Fibroblast of skin of left biceps (primary cell): ENCODE results near the gene SZRD1.

ENCODE experiments used
- DNase-seq, 2 experiments: peaks; one replicate each; pipeline ENCODE4 v3.0.0-alpha.2; 2013; ENCODE audit warnings: low read depth in 2 of 2

Gene SZRD1

DNA sequence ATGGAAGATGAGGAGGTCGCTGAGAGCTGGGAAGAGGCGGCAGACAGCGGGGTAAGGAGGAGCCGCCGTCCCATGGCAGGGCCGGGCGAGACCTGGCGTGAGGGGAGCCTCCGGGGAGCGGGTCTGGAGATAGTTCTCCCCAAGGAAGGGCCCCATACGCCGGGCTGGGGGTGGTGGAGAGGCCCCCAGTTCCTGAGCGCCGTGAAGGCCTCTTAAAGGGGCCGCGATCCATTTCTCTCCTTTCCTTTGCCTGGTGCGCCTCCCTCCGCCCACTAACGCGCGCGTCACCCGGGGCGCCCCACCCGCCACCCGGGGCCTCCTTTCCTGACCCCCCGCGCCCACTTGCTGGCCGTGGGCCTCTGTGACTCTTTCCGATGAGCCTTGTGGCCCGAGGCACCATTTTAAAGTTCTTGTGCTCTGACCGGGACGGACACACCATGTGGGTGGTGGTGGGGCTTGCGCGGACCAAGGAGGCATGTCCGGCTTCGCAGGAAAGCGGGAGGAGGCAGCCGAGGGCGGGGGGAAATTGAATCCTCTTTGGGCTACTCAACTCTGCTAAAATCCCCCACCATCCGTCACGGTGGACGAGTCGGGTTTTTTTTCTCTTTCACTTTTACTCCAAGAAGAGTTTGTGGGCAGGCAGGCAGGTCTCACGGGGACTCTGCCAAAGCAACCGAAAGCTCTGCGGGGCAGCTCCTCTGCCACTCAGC lies 371 bp downstream of the SZRD1 start:
- DNase-seq = peak in 1 of 2 experiments; percentile 57

DNA sequence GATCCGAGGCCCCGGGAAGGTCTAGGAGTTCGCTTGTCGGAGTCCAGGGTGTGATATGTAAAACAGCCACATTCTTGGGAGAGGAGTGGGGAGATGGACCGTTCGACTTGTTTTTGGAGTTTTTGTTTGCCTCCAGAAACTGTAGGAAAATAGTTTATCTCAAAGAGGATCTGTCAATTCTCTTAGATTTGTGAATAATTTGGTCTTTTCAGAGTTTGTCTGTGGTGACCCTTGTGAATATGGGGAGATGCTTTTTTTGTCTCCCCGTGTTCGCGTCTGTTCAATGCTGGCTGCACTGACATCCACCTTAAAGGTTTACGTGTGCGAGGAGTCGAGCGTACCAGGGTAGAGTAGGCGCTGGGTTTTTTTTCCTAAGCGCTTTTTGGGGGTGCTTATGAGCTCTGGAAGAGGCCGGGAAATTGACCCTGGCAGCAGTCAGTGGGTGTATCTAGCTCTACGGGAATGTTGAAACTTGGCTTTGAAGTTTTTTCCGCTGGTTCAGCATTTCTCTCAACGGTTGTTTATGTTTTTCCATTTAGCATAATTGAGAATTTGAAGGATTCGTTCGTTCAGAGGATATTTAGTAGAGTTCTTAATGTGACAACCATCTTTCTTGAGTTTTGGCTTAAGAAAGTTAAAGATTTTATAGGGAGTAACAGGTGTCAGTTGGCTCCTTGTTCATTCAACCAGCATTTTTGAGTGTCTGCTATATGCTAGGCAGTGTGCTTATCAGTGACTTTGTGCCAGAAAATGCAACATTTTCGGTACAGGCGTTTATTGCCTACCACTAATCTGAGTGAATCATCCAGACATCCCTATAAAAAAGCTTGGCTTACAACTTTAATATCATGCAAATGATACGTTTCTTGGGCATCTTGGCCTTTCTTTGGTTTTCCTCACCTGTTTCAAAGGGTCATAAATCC lies 1.2 kb downstream of the SZRD1 start:
- no peak for DNase-seq

DNA sequence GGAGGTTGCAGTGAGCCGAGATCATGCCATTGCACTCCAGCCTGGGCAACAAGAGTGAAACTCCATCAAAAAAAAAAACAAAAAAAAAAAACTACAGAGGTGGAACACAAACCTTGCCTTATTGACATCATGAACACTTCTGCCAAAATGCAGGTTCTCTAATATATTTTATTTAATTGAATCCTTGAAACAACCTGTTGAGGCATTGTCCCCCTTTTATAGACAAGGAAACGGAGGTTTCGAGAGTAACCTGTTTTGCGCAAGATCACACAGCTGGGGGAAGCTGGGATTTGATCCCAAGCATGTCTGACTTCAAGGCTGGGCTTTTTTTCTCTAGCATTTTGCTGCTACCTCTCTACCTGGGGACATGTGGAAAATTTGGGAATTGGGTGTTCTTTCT lies 2.8 kb downstream of the SZRD1 start:
- DNase-seq = no peak

DNA sequence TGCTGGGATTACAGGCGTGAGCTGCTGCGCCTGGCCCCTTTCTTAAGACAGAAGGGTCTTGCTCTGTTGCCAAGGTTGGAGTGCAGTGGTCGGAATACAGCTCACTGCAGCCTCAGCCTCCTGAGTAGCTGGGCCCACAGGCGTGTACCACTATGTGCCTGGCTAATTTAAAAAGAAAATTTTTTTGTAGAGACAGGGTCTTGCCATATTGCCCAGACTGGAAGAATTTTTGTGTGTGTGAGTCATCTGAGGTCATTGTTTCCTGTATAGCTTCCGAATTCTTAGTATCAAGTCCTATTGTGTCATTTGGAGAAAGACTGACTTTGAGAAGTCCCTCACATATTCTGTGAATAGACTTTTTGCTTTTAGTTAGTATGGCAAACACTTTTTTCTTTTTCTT lies 4.7 kb downstream of the SZRD1 start:
- DNase-seq = no peak

DNA sequence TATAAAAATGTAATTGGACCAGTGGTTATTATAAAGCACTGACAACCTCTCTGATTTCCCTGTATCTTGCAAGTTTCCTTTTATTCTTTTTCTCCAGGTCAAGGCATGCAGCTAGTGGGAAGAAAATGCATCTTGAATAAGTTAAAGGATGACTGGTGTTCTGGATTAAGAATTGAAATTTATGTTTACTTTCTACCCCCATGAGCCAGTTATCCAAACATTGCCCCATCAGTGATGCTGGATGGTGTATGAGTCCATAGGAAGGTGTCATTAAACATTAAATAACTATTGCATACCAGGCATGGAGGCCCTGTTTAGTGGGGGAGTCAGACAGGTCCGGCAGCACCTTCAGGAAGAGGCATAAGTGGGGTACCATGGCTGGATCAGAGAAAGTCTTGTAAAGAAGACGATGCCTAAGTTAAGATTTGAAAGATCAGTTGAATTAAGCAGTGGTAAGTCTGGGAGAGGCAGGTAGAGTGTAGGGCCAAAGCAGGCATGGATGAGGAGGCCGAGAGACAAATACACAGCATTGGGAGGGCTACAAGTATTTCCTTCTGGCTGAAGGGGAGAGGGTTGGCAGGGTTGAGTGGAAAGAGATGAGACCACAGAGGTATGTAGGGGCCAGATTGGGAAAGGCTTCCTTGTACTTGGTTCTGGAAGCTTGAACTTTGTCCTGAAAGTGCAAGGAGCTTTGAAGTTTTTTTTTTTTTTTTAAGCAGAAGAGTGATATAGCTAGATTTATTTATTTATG lies 5.7 kb downstream of the SZRD1 start:
- DNase-seq = no peak

DNA sequence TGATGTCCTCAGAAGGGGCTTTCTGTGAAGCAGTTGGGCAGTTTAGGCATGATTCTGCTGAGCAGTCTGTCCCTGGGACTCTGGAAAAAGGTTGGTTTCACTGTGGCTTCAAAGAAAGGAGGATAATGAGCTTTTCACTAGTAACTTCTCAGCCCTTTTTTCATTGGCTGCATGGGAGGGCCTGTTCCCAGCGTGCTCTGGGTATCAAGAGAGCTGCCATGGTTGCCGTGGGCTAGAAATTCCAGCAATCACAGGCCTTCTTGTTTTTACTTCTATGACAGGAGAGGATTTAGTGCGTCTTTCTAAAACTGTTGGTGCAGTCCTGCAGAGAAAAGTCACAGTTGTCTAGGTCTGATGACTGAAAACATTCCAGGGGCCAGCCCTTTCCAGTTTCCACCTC lies 7.2 kb downstream of the SZRD1 start:
- DNase-seq = no peak

DNA sequence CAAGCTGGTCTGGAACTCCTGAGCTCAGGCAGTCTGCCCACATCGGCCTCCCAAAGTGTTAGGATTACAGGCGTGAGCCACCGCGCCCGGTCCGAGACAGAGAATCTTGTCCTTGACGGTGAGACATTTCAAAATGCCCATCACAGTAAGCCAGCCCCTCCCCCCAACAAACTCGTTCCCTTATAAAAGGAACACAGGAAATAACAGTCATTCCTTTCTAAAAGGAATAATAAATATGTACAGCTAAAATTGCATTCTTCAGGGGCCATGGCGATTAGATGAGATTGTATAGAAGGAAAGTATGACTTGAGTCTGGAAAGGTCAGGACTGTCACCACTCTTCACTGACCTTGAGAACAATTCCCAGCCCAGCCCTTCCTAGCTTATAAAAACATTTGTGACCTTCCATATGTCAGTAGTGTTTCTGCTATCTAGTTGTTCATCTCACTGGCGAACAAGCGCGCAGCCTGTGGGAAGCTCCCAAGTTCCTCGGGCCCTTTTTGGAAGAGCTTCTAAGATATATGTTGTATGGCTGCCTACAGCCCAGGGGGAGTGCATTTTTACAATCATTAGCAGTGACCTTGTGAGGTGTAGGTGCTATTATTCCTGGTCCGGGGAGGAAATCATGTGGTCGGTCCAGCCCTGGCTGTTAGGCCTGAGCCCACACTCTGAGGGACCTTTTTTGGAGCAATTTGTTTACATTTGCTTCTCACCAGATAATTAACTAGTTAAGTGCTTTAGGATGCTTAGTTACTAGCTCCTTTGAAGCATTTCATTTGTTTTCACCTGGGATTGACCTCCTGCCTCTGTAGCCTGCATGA lies 8.7 kb downstream of the SZRD1 start:
- peak in 1 of 2 experiments; percentile 30 for DNase-seq

DNA sequence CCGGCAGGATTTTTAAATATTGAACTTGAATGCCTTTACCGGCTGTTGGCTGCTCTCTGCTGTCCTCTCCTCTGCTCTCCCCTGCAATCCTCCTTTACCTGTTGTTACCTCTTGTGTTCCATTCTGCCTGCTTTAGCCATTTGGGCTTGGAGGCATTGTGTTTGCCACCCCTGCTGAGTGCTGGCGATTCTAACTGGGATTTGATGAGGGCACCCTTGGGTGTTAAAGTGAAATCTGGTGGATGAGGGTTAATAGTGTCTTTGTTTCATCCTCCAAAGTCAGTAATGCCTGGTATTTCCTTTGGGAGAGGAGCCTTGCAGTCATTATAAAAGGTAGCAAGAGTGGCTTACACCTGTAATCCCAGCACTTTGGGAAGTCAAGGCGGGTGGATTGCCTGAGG lies 9.9 kb downstream of the SZRD1 start:
- no peak for DNase-seq

DNA sequence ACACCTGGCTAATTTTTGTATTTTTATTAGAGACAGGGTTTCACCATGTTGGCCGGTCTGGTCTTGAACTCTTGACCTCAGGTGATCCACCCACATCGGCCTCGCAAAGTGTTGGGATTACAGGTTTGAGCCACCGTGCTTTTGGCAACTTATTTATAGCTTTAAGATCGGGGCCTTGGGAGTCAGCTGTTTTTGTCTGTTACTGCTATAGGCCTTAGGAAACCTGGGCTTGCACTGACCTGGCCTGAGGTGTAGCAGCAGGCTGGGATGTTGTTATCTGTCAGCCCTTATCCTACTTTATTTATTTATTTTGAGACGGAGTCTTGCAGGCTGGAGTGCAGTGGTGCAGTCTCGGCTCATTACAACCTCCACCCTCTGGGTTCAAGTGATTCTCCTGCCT lies 11.4 kb downstream of the SZRD1 start:
- no peak for DNase-seq

DNA sequence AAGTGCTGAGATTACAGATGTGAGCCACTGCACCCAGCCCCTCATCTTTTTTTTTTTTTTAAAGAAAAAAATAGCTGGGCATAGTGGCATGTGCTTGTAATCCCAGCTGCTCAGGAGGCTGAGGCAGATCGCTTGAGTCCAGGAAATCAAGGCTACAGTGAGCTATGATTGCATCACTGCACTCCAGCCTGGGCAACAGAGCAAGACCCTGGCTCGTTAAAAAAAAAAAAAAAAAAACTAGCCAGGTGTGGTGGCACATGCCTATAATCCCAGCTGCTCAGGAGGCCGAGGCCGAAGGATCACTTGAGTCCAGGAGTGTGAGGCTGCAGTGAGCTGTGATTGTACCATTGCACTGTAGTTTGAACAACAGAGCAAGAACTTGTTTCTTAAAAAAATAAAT lies 13.8 kb downstream of the SZRD1 start:
- no peak for DNase-seq

DNA sequence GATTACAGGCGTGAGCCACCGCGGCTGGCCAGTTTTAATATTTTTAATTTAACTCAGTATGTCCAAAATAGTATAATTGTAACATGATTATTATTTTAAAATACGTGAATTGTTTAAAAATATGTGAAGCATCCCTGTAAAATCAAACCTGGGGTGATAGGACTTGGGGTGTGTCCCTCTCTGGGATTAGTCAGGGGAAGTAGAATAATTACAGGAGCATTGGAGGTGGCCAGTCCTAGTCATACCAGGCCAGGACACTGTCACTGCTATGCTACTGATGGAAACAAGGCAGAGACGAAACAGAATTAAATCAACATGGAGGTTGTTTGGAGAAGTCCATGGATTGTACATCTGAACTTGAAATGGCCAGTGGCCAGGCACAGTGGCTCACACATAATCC lies 16.8 kb downstream of the SZRD1 start:
- DNase-seq = no peak

DNA sequence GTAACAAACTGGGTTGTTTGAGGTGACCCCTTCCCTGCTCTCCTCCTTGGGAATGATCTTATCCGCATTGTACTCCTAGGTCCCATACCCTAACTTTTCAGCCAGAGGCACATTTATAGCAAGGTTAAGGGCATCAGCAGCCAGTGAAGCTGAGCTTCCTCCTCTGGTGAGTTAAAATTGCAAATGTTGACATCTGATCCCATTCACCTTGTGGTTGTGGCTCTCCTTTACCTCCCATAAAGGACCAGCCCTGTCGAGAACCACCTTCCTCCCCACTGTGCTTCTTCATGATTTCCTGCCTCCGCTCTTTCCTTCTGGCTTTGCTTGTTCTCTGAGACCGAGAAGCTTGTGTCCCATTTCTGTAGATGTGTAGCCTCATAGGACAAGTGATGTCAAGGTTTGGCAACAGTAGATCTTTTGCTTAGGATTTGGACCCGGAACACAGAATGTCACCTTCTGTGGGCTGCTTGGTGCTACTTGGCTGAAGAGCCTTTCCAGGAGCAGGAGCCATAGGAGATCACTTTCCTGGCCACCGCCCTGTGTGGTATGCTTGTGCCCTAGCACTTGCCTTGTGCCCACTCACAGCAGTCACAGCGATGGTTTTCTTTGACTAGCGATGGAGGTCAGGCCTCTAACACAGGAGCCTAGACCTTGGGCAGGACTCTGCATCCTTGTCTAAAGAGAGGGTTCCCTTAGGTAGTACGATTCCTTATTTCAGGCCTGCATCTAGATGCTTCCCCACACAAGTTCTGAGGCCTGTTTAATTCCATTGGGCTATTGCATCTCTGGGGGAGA lies 18.8 kb downstream of the SZRD1 start:
- DNase-seq = no peak

DNA sequence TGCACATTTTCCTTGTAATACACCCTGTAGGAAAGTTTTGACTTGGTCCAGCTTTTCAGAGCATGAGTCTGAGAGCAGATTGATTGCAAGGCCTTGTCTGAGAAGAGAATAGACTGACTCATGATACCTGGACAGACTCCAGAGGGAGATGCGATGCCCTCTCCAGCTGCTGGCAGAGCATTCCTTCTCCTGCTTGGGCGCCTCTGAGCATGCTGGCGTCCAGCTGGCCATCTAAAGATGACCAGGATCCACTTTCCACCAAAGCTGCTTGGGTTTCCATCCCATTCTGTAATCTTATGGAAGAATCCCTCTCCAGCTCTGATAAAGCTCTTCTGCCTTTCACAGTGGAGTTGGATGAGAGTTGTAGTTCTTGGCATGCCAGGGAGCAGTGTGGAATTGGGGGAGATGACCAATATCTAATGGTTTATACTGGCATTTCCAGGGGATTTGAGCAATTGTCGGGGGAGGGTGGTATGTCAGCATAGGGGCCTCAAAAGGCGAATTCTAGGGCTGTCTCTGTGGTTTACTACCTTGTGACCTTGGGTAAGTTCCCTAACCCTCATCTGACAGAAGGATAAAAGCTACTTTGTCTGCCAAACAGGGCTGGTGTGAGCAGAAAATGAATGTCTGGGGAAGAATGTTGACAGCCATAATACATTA lies 19.5 kb downstream of the SZRD1 start:
- peak in 1 of 2 experiments; percentile 28 for DNase-seq

DNA sequence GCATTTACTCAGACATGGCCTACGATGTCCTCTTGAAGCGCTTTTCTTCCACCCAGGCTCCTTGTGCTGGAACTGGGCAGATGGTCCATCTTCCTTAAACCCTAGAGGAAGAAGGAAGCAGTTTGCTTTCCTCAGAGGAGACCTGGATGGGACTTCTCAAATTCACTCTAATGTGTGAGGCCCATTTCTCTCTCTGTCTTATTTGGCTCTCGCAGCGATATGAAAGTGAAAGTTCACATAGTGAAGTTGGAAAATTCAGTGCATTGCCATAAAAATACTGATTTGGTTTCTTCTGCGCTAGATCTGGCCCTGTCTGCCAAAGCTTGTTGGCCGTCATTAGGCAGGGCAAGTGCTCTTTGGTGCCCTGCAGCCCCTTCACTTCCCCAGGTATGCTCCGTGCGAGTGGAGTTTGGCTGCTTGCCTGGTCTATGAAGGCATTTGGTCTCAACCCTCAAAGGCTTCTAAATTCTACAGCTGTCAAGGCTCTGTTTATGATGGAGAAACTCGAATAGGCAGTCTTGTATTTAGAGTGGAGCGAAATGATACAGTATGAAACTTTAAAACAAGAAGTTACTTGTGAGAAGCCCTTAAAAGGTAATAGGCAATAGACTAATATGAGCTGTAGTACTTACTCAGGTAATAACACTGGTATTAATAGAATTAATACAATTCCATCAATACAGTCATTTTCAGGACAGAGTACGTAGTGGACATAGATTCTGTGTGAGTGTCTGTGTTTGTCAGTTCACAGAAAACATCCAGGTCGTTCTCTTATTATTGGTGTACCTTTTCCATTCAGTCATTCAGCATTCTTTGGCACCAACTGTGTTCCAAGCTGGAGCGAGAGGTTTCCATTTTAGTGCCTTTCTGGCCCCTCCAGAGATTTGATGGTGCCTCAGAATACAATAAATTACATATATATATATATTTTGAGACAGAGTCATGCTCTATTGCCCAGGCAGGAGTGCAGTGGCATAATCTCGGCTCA lies 20.5 kb downstream of the SZRD1 start:
- DNase-seq = no peak

DNA sequence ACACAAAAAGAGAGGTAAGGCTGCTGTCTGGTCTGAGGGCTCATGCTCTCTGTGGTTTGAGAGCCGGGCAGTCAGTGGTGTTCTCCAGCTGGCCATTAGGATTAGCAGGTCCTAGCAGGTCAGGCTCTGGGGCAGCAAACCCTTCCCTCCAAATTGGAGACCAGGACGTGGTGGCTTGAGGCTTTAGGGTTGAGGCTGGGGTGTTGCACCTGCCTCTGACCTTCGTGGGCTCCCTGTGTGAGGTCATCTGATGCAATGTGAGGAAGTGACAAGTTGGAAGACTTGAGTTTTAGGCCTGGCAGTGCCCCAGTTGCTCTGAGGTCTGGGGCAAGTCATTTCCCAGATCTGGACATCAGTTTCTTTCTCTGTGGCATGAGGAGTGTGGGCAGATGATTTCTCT lies 24.4 kb downstream of the SZRD1 start:
- DNase-seq = no peak

DNA sequence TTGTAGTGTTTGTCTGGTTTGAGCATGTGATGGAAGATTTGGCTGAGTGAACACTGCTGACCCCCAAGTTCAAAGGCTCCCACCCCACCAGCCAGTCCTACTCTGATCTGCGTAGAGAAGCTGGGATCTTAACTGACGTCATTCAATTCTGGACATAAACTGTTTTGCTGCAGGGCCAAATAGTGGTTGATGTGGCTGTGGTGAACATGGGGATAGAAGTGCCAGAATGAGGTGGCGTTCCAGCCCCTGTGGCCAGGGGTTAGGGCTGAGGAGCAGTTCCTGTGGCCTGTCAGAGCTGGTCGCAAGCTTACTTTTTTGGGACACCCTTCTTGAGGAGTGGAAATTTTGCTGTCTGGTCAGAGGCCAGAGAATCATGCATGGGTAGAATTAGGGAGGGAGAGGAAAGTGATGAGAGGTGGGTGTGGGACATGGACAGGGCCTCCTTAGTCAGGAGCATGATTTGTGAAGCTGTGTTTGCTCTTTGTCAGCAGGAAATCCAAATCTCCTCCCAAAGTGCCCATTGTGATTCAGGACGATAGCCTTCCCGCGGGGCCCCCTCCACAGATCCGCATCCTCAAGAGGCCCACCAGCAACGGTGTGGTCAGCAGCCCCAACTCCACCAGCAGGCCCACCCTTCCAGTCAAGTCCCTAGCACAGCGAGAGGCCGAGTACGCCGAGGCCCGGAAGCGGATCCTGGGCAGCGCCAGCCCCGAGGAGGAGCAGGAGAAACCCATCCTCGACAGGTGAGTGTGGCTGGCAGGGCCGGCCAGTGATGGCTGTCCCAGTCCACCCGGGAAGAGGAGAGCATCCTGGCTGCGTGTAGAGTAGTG lies 25.9 kb downstream of the SZRD1 start:
- no peak for DNase-seq

DNA sequence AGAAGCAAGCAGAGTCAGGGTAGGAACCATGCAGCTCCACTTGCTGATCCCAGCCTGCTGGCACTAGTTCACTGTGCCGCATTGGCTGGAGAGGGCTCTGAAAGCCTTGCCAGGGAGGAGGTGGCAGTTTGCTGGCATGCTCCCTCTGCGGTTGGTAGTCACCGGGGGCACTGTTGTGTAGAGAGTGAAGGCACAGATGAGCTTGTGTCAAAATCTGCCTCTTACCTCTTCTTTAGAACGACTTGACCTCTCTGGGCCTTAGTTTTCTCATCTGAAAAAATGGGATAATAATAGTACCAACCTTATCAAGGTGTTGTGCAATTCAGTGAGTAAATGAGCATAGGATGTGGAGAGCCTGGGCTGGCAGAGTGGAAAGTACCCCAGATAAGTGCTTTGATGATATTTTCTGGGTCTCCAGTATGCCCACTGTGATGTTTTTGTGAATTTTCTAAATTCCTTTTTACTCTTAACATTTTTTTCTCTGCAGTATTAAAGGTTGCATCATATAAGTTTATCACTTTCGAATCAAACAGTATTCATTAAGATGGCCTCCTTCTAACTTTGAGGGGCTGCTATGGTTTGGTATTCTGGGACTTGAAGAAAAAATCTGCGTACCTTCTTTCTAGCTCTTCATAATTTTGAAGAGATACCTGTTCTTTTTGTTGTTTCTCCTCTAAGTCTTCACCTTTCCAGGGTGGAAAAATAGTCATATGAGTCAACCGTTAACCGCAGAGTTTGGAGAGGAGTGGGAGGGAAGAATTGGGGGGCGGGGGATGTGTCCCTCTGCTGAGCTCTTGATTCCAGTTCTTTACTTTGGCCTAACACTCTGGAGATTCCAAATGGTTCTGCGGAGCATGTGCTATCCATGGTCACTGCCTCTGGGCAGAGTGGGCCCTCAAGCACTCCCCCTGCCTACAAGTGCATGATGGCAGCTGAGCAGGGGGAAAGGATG lies 26.8 kb downstream of the SZRD1 start:
- DNase-seq = no peak
